HepG2 (cell line): ENCODE data around the gene PSPH. TPM values are rescaled to one million over a fixed set of nuclear protein-coding genes. Genes with fewer than 3 reads are reported as not detected.
A peak's percentile ranks its signal among the peaks of the same experiment; 100 is the strongest.

Experiments
- CCAR2 ChIP-seq: fragments of 200-400 bp; formaldehyde crosslinking; optimal IDR thresholded peaks from 2 replicates; pipeline ENCODE3; 2018; ENCODE audit warnings: low read depth, mild to moderate bottlenecking, low read length, moderate library complexity
- ELF3 ChIP-seq: IDR thresholded peaks from 2 replicates; pipeline ENCODE4 v1.6.1; 2016; ENCODE audit warnings: missing genetic modification reagents, missing compliant biosample characterization
- ETV6 ChIP-seq: sonication (generic); formaldehyde crosslinking; conservative IDR thresholded peaks from 2 replicates; pipeline ENCODE4 v1.4.0; 2020; ENCODE audit warnings: missing genetic modification reagents
- FIP1L1 ChIP-seq: fragments of 200-400 bp; formaldehyde crosslinking; IDR thresholded peaks from 2 replicates; pipeline ENCODE4 v1.6.1; 2018; ENCODE audit warnings: low read depth, mild to moderate bottlenecking, low read length, moderate library complexity, borderline replicate concordance; ENCODE audit not compliant: insufficient read depth
- GTF3A ChIP-seq: sonication (generic); formaldehyde crosslinking; conservative IDR thresholded peaks from 2 replicates; pipeline ENCODE4 v1.4.0; 2020; ENCODE audit warnings: mild to moderate bottlenecking, missing genetic modification reagents
- HNF4A ChIP-seq: sonication (generic); formaldehyde crosslinking; IDR thresholded peaks from 2 replicates; pipeline ENCODE4 v1.4.0; 2020; ENCODE audit warnings: missing genetic modification reagents
- RORA ChIP-seq: sonication (generic); formaldehyde crosslinking; IDR thresholded peaks from 2 replicates; pipeline ENCODE4 v1.5.0; 2020; ENCODE audit warnings: mild to moderate bottlenecking, missing genetic modification reagents, moderate library complexity
- SP4 ChIP-seq: sonication (generic); formaldehyde crosslinking; IDR thresholded peaks from 2 replicates; pipeline ENCODE4 v1.8.1; 2023; ENCODE audit warnings: mild to moderate bottlenecking, missing genetic modification reagents
- TRIM24 ChIP-seq: sonication (generic); formaldehyde crosslinking; IDR thresholded peaks from 2 replicates; pipeline ENCODE4 v1.8.0; 2022; ENCODE audit warnings: mild to moderate bottlenecking, missing genetic modification reagents
- ZBED4 ChIP-seq: sonication (generic); formaldehyde crosslinking; IDR thresholded peaks from 2 replicates; pipeline ENCODE4 v1.4.0; 2020; ENCODE audit warnings: missing genetic modification reagents, borderline replicate concordance
- ZBTB7B ChIP-seq: sonication (generic); formaldehyde crosslinking; IDR thresholded peaks from 2 replicates; pipeline ENCODE4 v1.4.0; 2020; ENCODE audit warnings: missing genetic modification reagents
- ZMYM2 ChIP-seq: sonication (generic); formaldehyde crosslinking; IDR thresholded peaks from 2 replicates; pipeline ENCODE4 v1.8.0; 2022; ENCODE audit warnings: mild to moderate bottlenecking, missing genetic modification reagents
- ZMYM4 ChIP-seq: sonication (generic); formaldehyde crosslinking; IDR thresholded peaks from 2 replicates; pipeline ENCODE4 v1.8.1; 2023; ENCODE audit warnings: mild to moderate bottlenecking, missing genetic modification reagents
- ZNF256 ChIP-seq: sonication (generic); formaldehyde crosslinking; conservative IDR thresholded peaks from 2 replicates; pipeline ENCODE4 v1.4.0; 2020; ENCODE audit warnings: missing genetic modification reagents
- ZNF558 ChIP-seq: sonication (generic); formaldehyde crosslinking; IDR thresholded peaks from 2 replicates; pipeline ENCODE4 v1.9.0; 2022; ENCODE audit warnings: mild to moderate bottlenecking, missing genetic modification reagents, borderline replicate concordance
- ZNF674 ChIP-seq: sonication (generic); formaldehyde crosslinking; IDR thresholded peaks from 2 replicates; pipeline ENCODE4 v1.5.0; 2020; ENCODE audit warnings: low read depth, mild to moderate bottlenecking, missing genetic modification reagents
- polyA plus RNA-seq, 8 experiments: library from polyadenylated mRNA; depleted of rRNA in 3 of 8; stranded (reverse) in 7 of 8; unstranded in 1 of 8; fragments of >200 nt; fragmentation: Illumina TruSeq in 4 of 8; extraction: Trizol in 4 of 8; gene quantifications; 2 replicates each; pipeline versions ENCODE4 v1.2.1 to v1.2.3, GENCODE V29; 2011 to 2016; ENCODE audit warnings: low read depth in 4 of 8, missing spikeins in 1 of 8, mixed read lengths in 1 of 8; ENCODE audit not compliant: insufficient read depth in 1 of 8
- total RNA-seq, 5 experiments: library from RNA; depleted of rRNA; stranded (reverse); fragments of >200 nt; fragmentation: Illumina TruSeq; extraction: Trizol; gene quantifications; 2 replicates each; pipeline ENCODE4 v1.2.3, GENCODE V29; 2016; ENCODE audit warnings: low read depth in 1 of 5
- TF ChIP-seq, protein P1 (sequence below): sonication (generic); formaldehyde crosslinking; IDR thresholded peaks from 2 replicates; pipeline ENCODE4 v1.4.0; 2020; ENCODE audit warnings: missing genetic modification reagents
- TF ChIP-seq, protein P2 (sequence below): sonication (generic); formaldehyde crosslinking; IDR thresholded peaks from 2 replicates; pipeline ENCODE4 v1.4.0; 2020; ENCODE audit warnings: missing genetic modification reagents
- TF ChIP-seq, protein P3 (sequence below): sonication (generic); formaldehyde crosslinking; IDR thresholded peaks from 2 replicates; pipeline ENCODE4 v1.4.0; 2020; ENCODE audit warnings: missing genetic modification reagents

PSPH gene
- total and polyA plus RNA-seq, 2 of the 13 experiments (the other 11 are each of a cell fraction or from before 2014, with no cell fraction given), result 85.5 to 124 TPM

DNA sequence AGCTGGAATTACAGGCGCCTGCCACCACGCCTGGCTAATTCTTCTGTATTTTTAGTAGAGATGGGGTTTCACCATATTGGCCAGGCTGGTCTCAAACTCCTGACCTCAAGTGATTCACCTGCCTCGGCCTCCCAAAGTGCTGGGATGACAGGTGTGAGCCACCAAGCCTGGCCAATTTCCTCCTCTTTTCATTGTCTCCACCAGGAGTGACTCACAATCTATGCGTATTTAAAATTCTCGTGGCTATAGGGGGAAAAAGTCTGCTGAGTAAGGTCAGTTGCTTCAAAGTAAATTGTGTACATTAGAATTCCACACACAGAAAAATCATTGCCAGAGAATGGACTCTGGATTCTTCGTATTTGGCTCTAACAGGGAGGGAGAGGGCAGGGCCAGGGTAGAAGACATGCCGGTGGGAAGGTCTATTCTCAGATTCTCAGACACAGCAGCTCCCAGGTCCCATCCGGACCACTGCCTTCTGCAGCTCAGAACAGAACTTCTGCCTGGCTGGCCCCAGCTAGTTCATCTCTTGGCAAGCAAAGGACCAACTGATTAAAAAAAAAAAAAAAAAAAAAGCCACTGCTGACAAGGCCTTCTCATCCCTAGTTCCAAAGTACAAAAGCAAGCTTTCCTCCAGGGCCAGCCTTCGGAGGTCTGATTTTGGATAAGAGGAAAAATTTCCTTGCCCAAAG lies 22.2 kb downstream of the PSPH start (continued):
- TF ChIP-seq, protein P1, sequence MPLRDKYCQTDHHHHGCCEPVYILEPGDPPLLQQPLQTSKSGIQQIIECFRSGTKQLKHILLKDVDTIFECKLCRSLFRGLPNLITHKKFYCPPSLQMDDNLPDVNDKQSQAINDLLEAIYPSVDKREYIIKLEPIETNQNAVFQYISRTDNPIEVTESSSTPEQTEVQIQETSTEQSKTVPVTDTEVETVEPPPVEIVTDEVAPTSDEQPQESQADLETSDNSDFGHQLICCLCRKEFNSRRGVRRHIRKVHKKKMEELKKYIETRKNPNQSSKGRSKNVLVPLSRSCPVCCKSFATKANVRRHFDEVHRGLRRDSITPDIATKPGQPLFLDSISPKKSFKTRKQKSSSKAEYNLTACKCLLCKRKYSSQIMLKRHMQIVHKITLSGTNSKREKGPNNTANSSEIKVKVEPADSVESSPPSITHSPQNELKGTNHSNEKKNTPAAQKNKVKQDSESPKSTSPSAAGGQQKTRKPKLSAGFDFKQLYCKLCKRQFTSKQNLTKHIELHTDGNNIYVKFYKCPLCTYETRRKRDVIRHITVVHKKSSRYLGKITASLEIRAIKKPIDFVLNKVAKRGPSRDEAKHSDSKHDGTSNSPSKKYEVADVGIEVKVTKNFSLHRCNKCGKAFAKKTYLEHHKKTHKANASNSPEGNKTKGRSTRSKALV, result no peak
- TF ChIP-seq RORA (CRISPR knock-in tag) (no peak), ETV6 (CRISPR knock-in tag) (no peak), HNF4A (CRISPR knock-in tag) (peak; percentile 91), TRIM24 (CRISPR knock-in tag) (no peak), ZNF256 (CRISPR knock-in tag) (no peak), FIP1L1 (no peak), ZBTB7B (no peak), ZMYM4 (CRISPR knock-in tag) (no peak), ELF3 (CRISPR knock-in tag) (peak; percentile 78), CCAR2 (no peak), ZMYM2 (peak; percentile 98), ZNF674 (CRISPR knock-in tag) (no peak), GTF3A (CRISPR knock-in tag) (no peak), SP4 (CRISPR knock-in tag) (no peak), ZBED4 (no peak), ZNF558 (CRISPR knock-in tag) (no peak)
- TF ChIP-seq, protein P2, sequence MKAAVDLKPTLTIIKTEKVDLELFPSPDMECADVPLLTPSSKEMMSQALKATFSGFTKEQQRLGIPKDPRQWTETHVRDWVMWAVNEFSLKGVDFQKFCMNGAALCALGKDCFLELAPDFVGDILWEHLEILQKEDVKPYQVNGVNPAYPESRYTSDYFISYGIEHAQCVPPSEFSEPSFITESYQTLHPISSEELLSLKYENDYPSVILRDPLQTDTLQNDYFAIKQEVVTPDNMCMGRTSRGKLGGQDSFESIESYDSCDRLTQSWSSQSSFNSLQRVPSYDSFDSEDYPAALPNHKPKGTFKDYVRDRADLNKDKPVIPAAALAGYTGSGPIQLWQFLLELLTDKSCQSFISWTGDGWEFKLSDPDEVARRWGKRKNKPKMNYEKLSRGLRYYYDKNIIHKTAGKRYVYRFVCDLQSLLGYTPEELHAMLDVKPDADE (CRISPR knock-in tag), result no peak
- TF ChIP-seq, protein P3, sequence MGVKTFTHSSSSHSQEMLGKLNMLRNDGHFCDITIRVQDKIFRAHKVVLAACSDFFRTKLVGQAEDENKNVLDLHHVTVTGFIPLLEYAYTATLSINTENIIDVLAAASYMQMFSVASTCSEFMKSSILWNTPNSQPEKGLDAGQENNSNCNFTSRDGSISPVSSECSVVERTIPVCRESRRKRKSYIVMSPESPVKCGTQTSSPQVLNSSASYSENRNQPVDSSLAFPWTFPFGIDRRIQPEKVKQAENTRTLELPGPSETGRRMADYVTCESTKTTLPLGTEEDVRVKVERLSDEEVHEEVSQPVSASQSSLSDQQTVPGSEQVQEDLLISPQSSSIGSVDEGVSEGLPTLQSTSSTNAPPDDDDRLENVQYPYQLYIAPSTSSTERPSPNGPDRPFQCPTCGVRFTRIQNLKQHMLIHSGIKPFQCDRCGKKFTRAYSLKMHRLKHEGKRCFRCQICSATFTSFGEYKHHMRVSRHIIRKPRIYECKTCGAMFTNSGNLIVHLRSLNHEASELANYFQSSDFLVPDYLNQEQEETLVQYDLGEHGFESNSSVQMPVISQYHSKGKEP (CRISPR knock-in tag), result no peak
